ENCODE measurements around the gene FCHO2.
"Not testable (repeated sequence)": the region's sequence is repeated elsewhere in the genome, so short reads cannot be mapped to it uniquely, and the experiment has no call there.

Gene FCHO2

GRCh38 chr5:72956324-72957140 is 691 bp downstream of the FCHO2 start:
- peak; percentile 81 for DNase-seq (ENCODE audit: low spot score)
- Histone ChIP-seq H3K4me3 (peak overlapping the region; percentile 81), H3K27ac (peak overlapping the region; percentile 95 to 99)
- TF ChIP-seq CTCF (IDR thresholded peaks at IDR 0.05) = no peak

GRCh38 chr5:72957337-72957736 is 1.5 kb downstream of the FCHO2 start:
- H3K4me3 ChIP-seq = peak overlapping the region; percentile 81
- peak overlapping the region; percentile 95 to 99 for H3K27ac ChIP-seq
- no peak for DNase-seq (ENCODE audit: low spot score)
- TF ChIP-seq CTCF (IDR thresholded peaks at IDR 0.05) = no peak

- H3K4me3 ChIP-seq = no peak overlapping the region
- no peak for DNase-seq (ENCODE audit: low spot score)
- TF ChIP-seq CTCF (IDR thresholded peaks at IDR 0.05) = no peak
- H3K27ac ChIP-seq = no peak overlapping the region
Measured at GRCh38 chr5:72959257-72959656, 3.4 kb downstream of the FCHO2 start.

- not testable (repeated sequence) for DNase-seq (ENCODE audit: low spot score); H3K4me3 ChIP-seq; H3K27ac ChIP-seq
Measured at GRCh38 chr5:72974481-72974880, 18.6 kb downstream of the FCHO2 start.

GRCh38 chr5:72976810-72977209 is 21.0 kb downstream of the FCHO2 start:
- not testable (repeated sequence) for H3K4me3 ChIP-seq; H3K27ac ChIP-seq; DNase-seq (ENCODE audit: low spot score)

- no peak overlapping the region for H3K27ac ChIP-seq
- no peak overlapping the region for H3K4me3 ChIP-seq
- no peak for TF ChIP-seq CTCF (IDR thresholded peaks at IDR 0.05)
- no peak for DNase-seq (ENCODE audit: low spot score)
Measured at GRCh38 chr5:72985719-72986118, 29.9 kb downstream of the FCHO2 start.

- Histone ChIP-seq H3K4me3 (no peak overlapping the region), H3K27ac (no peak overlapping the region)
- DNase-seq (ENCODE audit: low spot score) = no peak
- TF ChIP-seq CTCF (IDR thresholded peaks at IDR 0.05) = no peak
Measured at GRCh38 chr5:72988769-72989168, 32.9 kb downstream of the FCHO2 start.

GRCh38 chr5:72991394-72991793 is 35.6 kb downstream of the FCHO2 start:
- TF ChIP-seq CTCF (IDR thresholded peaks at IDR 0.05) = no peak
- H3K4me3 ChIP-seq = no peak overlapping the region
- H3K27ac ChIP-seq = no peak overlapping the region
- DNase-seq (ENCODE audit: low spot score) = no peak
